Hepatocyte (in vitro differentiated cells): Measurements from ENCODE around the gene IL1RAPL2. TPM values are rescaled to one million over a fixed set of nuclear protein-coding genes. Genes with fewer than 3 reads are reported as not detected.

Experiments
- DNase-seq: peaks from one replicate; pipeline ENCODE4 v3.0.0-alpha.2; 2016; ENCODE audit warnings: low spot score
- H2AFZ ChIP-seq: fragments of 200-600 bp; sonication (generic); 2 replicates; pipeline ENCODE4 v1.6.0; 2016; ENCODE audit warnings: antibody characterized with exemption, mild to moderate bottlenecking
- H3K27ac ChIP-seq: fragments of 200-600 bp; sonication (generic); 2 replicates; pipeline ENCODE4 v1.5.1; 2016; ENCODE audit warnings: mild to moderate bottlenecking
- H3K27me3 ChIP-seq: fragments of 200-600 bp; sonication (generic); 2 replicates; pipeline ENCODE4 v1.6.1; 2016
- H3K36me3 ChIP-seq: fragments of 200-600 bp; sonication (generic); replicated peaks from 2 replicates; pipeline ENCODE4 v1.5.1; 2016; ENCODE audit warnings: low read depth; ENCODE audit not compliant: insufficient read depth
- H3K4me1 ChIP-seq: fragments of 200-600 bp; sonication (generic); 2 replicates; pipeline ENCODE4 v1.5.1; 2016; ENCODE audit warnings: mild to moderate bottlenecking, moderate library complexity; ENCODE audit not compliant: insufficient read depth
- H3K4me2 ChIP-seq: fragments of 200-600 bp; sonication (generic); 2 replicates; pipeline ENCODE4 v1.6.0; 2016
- H3K4me3 ChIP-seq: fragments of 200-600 bp; sonication (generic); 2 replicates; pipeline ENCODE4 v1.5.1; 2016; ENCODE audit warnings: mild to moderate bottlenecking
- H3K79me2 ChIP-seq: fragments of 200-600 bp; sonication (generic); 2 replicates; pipeline ENCODE4 v1.6.0; 2017; ENCODE audit warnings: mild to moderate bottlenecking
- H3K9me2 ChIP-seq: fragments of 200-600 bp; sonication (generic); replicated peaks from 2 replicates; pipeline ENCODE4 v1.6.0; 2017; ENCODE audit warnings: mild to moderate bottlenecking; ENCODE audit not compliant: insufficient read depth
- H3K9me3 ChIP-seq: fragments of 200-600 bp; sonication (generic); 2 replicates; pipeline ENCODE4 v1.5.1; 2016; ENCODE audit warnings: low read depth, mild to moderate bottlenecking
- H4K20me1 ChIP-seq: fragments of 200-600 bp; sonication (generic); 2 replicates; pipeline ENCODE4 v1.6.0; 2016; ENCODE audit warnings: mild to moderate bottlenecking; ENCODE audit not compliant: insufficient read depth, poor library complexity, severe bottlenecking
- EZH2 ChIP-seq: fragments of 200-600 bp; sonication (generic); IDR thresholded peaks from 2 replicates; pipeline ENCODE4 v1.6.1; 2016; ENCODE audit warnings: antibody characterized with exemption, mild to moderate bottlenecking, borderline replicate concordance
- EZH2phosphoT487 ChIP-seq: fragments of 200-600 bp; sonication (generic); IDR thresholded peaks from one replicate; pipeline ENCODE4 v1.6.1; 2018; ENCODE audit warnings: antibody characterized with exemption, mild to moderate bottlenecking, low read depth, moderate library complexity; ENCODE audit not compliant: unreplicated experiment, severe bottlenecking
- WGBS: methylation state at CpG from one replicate; pipeline ENCODE4 v1.1.6; 2016; ENCODE audit warnings: low lambda C conversion rate; ENCODE audit errors: missing lambda C conversion rate; 5-methylcytosine and 5-hydroxymethylcytosine counted together
- polyA plus RNA-seq: library from polyadenylated mRNA; unstranded; fragments of >200 nt; fragmentation: Nextera tagmentation; extraction: Ambion mirVana; gene quantifications from 2 replicates; pipeline ENCODE4 v1.2.1, GENCODE V29; 2016
- total RNA-seq: library from RNA; depleted of rRNA; stranded (reverse); fragments of >200 nt; gene quantifications from 2 replicates; pipeline ENCODE4 v1.2.3, GENCODE V29; 2014
- TF ChIP-seq, protein P1 (sequence below): fragments of 200-600 bp; sonication (generic); IDR thresholded peaks from 2 replicates; pipeline ENCODE4 v1.5.1; 2016; ENCODE audit warnings: antibody characterized with exemption, mild to moderate bottlenecking; ENCODE audit not compliant: poor library complexity

IL1RAPL2 gene
- total and polyA plus RNA-seq, 2 experiments from 2014 or later: 0.40 TPM; not detected in 1

DNA sequence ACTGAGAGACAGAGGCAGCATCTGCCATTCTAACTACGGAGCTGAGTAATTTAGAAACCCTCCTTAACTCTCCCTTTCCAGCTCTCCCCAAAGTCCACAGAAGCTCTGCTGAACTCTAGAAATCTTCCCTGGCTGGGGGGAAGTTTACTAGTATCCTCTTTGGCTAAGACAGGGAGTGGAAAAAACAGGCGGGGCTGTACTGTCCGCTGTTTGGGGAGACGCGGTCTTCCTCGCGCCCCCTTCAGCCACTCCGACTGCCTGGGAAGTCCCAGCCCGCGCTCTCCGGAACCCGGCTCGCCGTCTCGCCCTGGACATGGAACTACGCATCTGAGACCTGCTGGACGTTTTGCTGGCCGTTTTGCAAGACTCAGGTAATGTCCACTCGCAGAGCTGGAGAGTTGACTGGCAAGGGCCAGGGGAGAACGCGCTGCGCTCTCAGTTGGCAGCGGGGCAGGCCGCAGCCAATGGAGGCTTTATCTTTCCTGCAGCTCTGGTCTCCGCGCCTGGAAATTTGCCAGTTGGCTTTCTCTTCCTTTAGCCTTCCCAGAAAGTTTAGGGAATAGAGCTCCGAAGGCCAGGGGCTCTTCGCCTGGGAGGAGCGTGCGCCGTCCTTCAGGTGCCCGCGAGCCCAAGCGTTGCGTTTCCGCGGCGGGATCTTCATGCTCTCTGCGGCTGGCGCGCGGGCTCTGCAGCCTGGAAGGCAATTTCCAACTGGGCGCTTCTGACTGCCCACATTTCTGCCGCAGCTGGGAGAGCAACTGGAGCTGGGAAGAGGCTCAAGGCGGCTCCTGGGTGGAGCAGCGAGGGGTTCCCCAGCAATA lies 892 bp downstream of the IL1RAPL2 start:
- Histone ChIP-seq H3K9me2 (no peaks in the 10 kb centered on the region), H3K9me3 (no peaks in the 10 kb centered on the region), H3K36me3 (no peaks in the 10 kb centered on the region), H3K27me3 (peaks cover 24% of the 10 kb centered on the region), H3K4me1 (no peaks in the 10 kb centered on the region), H2AFZ (no peak overlapping the region), H3K27ac (no peak overlapping the region), H3K4me3 (peak overlapping the region; percentile 13), H3K79me2 (no peaks in the 10 kb centered on the region), H4K20me1 (no peaks in the 10 kb centered on the region), H3K4me2 (peak overlapping the region; percentile 83)
- TF ChIP-seq EZH2 (no peak), EZH2phosphoT487 (no peak)
- TF ChIP-seq, protein P1, sequence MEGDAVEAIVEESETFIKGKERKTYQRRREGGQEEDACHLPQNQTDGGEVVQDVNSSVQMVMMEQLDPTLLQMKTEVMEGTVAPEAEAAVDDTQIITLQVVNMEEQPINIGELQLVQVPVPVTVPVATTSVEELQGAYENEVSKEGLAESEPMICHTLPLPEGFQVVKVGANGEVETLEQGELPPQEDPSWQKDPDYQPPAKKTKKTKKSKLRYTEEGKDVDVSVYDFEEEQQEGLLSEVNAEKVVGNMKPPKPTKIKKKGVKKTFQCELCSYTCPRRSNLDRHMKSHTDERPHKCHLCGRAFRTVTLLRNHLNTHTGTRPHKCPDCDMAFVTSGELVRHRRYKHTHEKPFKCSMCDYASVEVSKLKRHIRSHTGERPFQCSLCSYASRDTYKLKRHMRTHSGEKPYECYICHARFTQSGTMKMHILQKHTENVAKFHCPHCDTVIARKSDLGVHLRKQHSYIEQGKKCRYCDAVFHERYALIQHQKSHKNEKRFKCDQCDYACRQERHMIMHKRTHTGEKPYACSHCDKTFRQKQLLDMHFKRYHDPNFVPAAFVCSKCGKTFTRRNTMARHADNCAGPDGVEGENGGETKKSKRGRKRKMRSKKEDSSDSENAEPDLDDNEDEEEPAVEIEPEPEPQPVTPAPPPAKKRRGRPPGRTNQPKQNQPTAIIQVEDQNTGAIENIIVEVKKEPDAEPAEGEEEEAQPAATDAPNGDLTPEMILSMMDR: no peak
- 38% methylated on average over 46 of the region's 46 CpGs for WGBS
- peak; percentile 18 for DNase-seq

DNA sequence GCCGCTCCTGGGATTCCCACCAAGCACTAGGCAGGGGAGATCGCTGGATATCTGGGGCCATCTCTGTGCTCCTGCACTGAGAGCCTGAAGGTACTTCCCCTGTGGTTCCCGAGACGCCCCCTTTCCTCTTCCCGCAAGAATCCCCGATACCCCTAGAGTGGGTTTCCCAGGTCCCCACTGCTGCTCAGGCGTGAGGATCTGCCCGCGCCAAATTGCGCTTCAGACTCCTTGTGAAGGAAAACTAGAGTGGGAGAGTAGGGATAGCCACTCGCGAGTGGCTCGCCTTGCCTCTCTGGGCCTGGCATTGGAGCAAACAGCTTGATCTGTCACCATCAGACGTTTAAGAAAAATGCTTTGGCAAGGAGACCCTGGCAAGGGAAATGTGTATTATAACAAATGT lies 1.5 kb downstream of the IL1RAPL2 start:
- no peaks in the 10 kb centered on the region for H3K79me2 ChIP-seq
- H3K36me3 ChIP-seq: no peaks in the 10 kb centered on the region
- H3K4me1 ChIP-seq: no peaks in the 10 kb centered on the region
- H3K9me3 ChIP-seq: no peaks in the 10 kb centered on the region
- TF ChIP-seq EZH2: no peak
- H2AFZ ChIP-seq: no peak overlapping the region
- H3K27ac ChIP-seq: no peak overlapping the region
- no peaks in the 10 kb centered on the region for H3K9me2 ChIP-seq
- peaks cover 24% of the 10 kb centered on the region for H3K27me3 ChIP-seq
- no peaks in the 10 kb centered on the region for H4K20me1 ChIP-seq
- no peak for DNase-seq
- WGBS: 45% methylated on average over 14 of the region's 14 CpGs
- H3K4me2 ChIP-seq: peak overlapping the region; percentile 83
- H3K4me3 ChIP-seq: no peak overlapping the region

DNA sequence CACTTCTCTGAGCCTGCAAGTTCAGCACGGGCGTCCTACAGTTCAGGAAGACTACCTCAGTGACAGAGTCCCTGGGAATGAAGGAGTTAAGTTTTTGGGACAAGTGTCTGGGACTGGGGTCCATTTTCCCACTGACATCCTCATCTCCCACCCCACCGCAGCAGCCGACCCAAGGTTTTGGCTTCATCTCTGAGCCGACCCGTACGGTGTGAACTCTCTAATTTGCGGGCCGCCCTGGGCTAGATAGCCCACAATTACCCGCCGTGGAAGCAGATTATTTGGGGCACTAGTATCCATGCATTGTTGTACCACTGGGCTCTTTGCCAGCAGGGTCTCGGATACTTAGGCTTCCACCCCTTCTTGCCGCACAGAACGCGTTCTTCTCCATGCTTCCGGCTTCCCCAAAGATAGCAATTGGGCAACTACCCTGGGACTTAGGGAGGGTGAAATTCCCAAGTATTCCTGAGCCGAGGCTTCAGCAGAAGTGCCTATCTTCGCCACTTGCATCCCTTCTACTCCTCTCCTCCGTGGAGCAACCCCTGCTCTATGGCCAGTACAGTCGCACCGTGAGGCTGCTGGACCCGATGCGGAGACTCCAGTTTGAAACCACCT lies 2.4 kb downstream of the IL1RAPL2 start:
- DNase-seq: no peak
- Histone ChIP-seq H4K20me1 (no peaks in the 10 kb centered on the region), H3K79me2 (no peaks in the 10 kb centered on the region), H2AFZ (no peak overlapping the region), H3K4me2 (no peak overlapping the region), H3K4me1 (no peaks in the 10 kb centered on the region), H3K27ac (no peak overlapping the region), H3K36me3 (no peaks in the 10 kb centered on the region), H3K27me3 (peaks cover 24% of the 10 kb centered on the region), H3K4me3 (no peak overlapping the region), H3K9me3 (no peaks in the 10 kb centered on the region), H3K9me2 (no peaks in the 10 kb centered on the region)
- 57% methylated on average over 23 of the region's 23 CpGs for WGBS
- TF ChIP-seq, protein P1: no peak
- TF ChIP-seq EZH2phosphoT487 (no peak), EZH2 (no peak)

DNA sequence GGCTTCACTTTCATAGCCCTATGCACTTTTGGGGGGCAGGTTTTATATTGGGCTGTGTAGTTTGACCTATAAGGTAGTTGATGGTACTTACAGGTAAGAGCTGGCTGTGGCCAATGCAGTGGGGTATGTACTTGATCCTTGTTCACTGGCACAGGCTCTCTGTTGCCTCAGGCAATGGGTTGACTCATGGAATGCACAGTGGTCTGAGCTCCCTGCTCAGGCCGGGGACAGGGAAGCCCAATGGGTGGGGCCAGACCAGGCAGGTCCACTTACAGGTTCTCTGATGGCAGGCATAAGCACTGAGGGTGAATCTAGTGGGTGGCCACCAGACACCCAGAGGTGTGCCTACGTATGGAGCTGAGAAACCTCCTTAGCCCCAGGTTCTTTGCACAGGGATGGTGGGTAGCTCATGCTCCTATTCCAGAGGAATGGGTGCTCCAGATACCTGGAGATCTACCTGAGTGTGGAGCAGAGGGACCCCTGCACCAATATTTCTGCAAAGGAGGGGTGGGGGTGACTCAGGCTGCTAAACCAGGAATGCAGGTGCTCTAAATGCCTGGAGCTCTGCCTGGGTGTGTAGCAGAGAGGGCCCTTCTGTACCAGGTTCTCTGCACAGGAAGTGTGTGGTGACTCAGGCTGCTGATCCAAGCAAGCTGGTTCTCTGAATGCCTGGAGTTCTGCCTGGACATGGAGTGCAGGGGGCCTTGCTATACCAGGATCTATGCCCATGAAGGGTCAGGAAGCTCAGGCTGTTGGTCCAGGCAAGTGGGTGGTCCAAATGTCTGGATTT lies 52.3 kb downstream of the IL1RAPL2 start:
- Histone ChIP-seq H3K4me2 (no peak overlapping the region), H3K27me3 (no peaks in the 10 kb centered on the region)

More for the DNA sequence above, 52.3 kb downstream of the IL1RAPL2 start:
- H3K4me3 ChIP-seq: no peak overlapping the region
- no peaks in the 10 kb centered on the region for H3K9me2 ChIP-seq
- no peaks in the 10 kb centered on the region for H3K4me1 ChIP-seq
- H3K27ac ChIP-seq: no peak overlapping the region
- no peak for TF ChIP-seq EZH2phosphoT487
- TF ChIP-seq EZH2: no peak
- TF ChIP-seq, protein P1: no peak
- WGBS: 75% methylated on average over 2 of the region's 2 CpGs
- no peak for DNase-seq
- H2AFZ ChIP-seq: no peak overlapping the region
- H3K36me3 ChIP-seq: no peaks in the 10 kb centered on the region
- H4K20me1 ChIP-seq: no peaks in the 10 kb centered on the region
- H3K79me2 ChIP-seq: no peaks in the 10 kb centered on the region
- H3K9me3 ChIP-seq: no peaks in the 10 kb centered on the region
